Mucosa of rectum (tissue), 2 donors: ENCODE results near the gene SLC36A2.
A peak's percentile ranks its signal among the peaks of the same experiment; 100 is the strongest.
"Not testable (repeated sequence)": the region's sequence is repeated elsewhere in the genome, so short reads cannot be mapped to it uniquely, and the experiment has no call there.

Experiments
- H3K27ac ChIP-seq, 2 donors: one replicate each; pipeline ENCODE4 v1.7.0; 2013; ENCODE audit warnings: inconsistent platforms in 2 of 2, low read depth in 2 of 2, low read length in 2 of 2
- H3K27me3 ChIP-seq, 2 donors: one replicate each; pipeline ENCODE4 v1.7.0; 2013; ENCODE audit warnings: low read length in 2 of 2; ENCODE audit not compliant: control insufficient read depth in 2 of 2, insufficient read depth in 2 of 2
- H3K36me3 ChIP-seq, 2 donors: one replicate each; pipeline ENCODE4 v1.7.0; 2013; ENCODE audit warnings: low read length in 2 of 2; ENCODE audit not compliant: control insufficient read depth in 2 of 2, insufficient read depth in 2 of 2
- H3K4me1 ChIP-seq, 2 donors: one replicate each; pipeline ENCODE4 v1.7.0; 2013; ENCODE audit warnings: low read length in 2 of 2, mild to moderate bottlenecking in 1 of 2; ENCODE audit not compliant: control insufficient read depth in 2 of 2, insufficient read depth in 2 of 2
- H3K4me3 ChIP-seq, 2 donors: one replicate each; pipeline ENCODE4 v1.7.0; 2013; ENCODE audit warnings: low read length in 2 of 2
- H3K9ac ChIP-seq, 2 donors: one replicate each; pipeline ENCODE4 v1.7.0; 2013; ENCODE audit warnings: low read length in 2 of 2, low read depth in 1 of 2, mild to moderate bottlenecking in 1 of 2
- H3K9me3 ChIP-seq, 2 donors: one replicate each; pipeline ENCODE4 v1.7.0; 2013; ENCODE audit warnings: low read length in 2 of 2; ENCODE audit not compliant: control insufficient read depth in 2 of 2
- donor health status: healthy.
- donor health status: Normal muscosa, but diverticular disease.

Gene SLC36A2

DNA sequence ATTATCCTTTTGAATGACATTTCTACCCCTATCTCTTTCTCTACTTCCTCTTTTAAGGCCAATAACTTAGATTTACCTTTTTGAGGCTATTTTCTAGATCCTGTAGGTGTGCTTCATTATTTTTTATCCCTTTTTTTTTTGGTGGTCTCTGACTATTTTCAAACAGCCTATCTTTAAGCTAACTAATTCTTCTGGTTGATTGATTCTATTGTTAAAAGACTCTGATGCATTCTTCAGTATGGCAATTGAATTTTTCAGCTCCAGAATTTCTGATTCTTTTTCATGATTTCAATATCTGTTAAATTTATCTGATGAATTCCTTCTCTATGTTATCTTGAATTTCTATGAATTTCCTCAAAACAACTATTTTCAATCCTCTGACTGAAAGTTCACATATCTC is 36.4 kb downstream of the SLC36A2 start:
- Histone ChIP-seq H3K9ac (no peak overlapping the region), H3K36me3 (no peaks in the 10 kb centered on the region), H3K9me3 (peaks cover 0 to 2% of the 10 kb centered on the region in 2 donors), H3K4me1 (no peaks in the 10 kb centered on the region), H3K27me3 (no peaks in the 10 kb centered on the region), H3K27ac (no peak overlapping the region), H3K4me3 (no peak overlapping the region)

DNA sequence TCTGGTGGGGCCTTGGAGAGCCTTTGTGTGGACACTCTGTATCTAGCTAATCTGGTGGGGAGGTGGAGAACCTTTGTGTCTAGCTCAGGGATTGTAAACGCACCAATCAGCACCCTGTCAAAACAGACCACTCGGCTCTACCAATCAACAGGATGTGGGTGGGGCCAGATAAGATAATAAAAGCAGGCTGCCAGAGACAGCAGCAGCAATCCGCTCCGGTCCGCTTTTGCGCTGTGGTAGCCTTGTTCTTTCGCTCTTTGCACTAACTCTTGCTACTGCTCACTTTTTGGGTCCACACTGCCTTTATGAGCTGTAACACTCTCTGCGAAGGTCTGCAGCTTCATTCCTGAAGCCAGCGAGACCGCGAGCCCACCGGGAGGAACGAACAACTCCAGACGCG is 37.5 kb downstream of the SLC36A2 start:
- H3K9me3 ChIP-seq, H3K27me3 ChIP-seq, H3K27ac ChIP-seq, H3K36me3 ChIP-seq, H3K9ac ChIP-seq, H3K4me1 ChIP-seq, H3K4me3 ChIP-seq: not testable (repeated sequence)

DNA sequence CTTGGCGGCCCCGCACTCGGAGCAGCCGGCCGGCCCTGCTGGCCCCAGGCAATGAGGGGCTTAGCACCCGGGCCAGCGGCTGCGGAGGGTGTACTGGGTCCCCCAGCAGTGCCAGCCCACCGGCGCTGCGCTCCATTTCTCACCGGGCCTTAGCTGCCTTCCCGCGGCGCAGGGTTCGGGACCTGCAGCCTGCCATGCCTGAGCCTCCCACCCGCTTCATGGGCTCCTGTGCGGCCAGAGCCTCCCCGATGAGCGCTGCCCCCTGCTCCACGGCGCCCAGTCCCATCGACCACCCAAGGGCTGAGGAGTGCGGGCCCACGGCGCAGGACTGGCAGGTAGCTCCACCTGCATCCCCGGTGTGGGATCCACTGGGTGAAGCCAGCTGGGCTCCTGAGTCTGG is 38.1 kb downstream of the SLC36A2 start:
- not testable (repeated sequence) for H3K9me3 ChIP-seq, H3K27ac ChIP-seq, H3K4me1 ChIP-seq, H3K9ac ChIP-seq, H3K27me3 ChIP-seq, H3K36me3 ChIP-seq, H3K4me3 ChIP-seq

DNA sequence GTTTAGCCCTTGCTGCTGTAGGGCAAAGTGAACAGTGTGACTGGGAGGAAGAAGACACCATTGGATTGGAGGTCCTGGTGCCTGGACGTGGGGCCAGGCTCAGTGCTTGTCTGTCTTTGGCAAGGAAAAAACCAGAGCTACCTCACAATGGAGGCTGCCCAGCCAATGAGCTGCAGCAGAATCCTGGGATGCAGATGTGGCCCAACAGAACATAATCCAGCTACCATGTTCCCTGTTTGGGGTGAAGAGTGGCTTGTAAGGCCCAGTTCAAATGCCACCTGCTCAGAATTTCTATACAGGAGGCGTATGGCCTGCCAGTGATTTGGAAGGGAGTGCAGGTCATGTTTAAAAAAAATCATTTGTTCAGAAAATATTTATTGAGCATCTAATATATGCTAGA is 43.7 kb downstream of the SLC36A2 start, which contains the start of gene SLC36A3:
Gene SLC36A3, minus strand, starts transcription at position 101 of the 400 bp plus-strand sequence. CDS start 412 bp downstream, outside the sequence.
- Histone ChIP-seq H3K9ac (peak within 1 kb of the TSS in 1 of 2 donors; percentile 24), H3K27me3 (no peaks in the 10 kb centered on the region), H3K36me3 (no peaks in the 10 kb centered on the region), H3K4me3 (no peak within 1 kb of the TSS), H3K27ac (no peak within 1 kb of the TSS), H3K4me1 (no peaks in the 10 kb centered on the region), H3K9me3 (no peaks in the 10 kb centered on the region)

DNA sequence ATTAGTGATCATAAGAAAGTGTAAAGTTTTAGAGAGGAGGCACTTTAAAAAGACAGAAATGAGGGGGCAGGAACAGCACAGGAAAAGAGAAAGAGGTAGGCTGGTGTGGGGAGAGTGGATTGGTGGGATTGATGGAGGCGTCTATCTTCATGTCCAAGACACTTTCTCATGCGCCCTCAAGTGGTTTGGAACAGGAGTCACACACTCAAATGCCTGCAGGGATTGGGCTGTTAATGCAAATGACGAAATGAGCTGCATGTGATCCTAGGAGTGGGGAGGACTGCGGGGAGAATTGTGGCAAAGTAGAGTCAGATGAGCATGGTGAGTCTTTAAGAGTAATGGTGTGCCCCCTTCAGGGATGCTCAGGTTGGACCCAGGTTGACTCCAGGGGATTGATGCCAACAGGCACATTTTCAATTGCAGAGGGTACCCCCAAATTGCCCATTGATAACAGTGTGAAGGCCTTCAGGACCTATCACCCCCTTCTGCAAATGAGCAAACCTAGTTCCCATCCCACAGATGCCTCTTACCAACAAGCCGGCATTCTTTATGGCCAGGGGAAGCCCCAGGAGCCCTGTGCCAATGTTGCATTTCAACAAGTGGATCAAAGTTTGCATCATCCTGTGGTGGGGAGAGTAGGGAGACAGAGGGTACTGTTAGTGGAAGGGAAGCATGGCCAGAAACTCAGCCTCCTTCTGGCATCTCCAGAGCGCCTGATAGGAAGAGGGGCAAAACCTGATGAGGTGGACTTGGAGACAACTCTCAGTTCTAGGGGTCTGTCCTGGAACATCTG is 49.1 kb downstream of the SLC36A2 start:
- H3K27ac ChIP-seq, result no peak overlapping the region
- H3K9ac ChIP-seq, result no peak overlapping the region
- no peaks in the 10 kb centered on the region for H3K4me1 ChIP-seq
- no peaks in the 10 kb centered on the region for H3K36me3 ChIP-seq
- H3K4me3 ChIP-seq, result no peak overlapping the region
- H3K27me3 ChIP-seq, result peaks cover 0 to 4% of the 10 kb centered on the region in 2 donors
- H3K9me3 ChIP-seq, result no peaks in the 10 kb centered on the region

DNA sequence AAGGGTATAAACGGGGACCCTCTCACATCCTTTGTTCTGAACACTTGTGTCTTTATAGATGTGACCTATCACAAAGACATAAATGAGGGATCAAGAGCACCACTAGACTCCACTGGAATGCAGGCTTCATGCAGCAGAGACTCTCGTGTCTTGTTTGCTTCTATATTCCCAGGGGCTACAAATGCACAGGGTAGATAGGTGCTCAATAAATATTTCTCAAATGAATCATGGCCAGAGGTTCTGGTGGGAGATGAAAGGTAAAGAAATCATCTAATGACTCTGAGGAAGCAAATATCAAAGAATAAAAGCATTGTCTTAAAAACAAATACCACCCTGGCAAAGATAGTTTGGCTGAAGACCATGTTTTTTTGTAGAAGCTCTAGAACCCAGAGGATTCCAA is 50.4 kb downstream of the SLC36A2 start:
- H3K9me3 ChIP-seq, result no peaks in the 10 kb centered on the region
- H3K9ac ChIP-seq, result no peak overlapping the region
- peaks cover 0 to 4% of the 10 kb centered on the region in 2 donors for H3K27me3 ChIP-seq
- no peaks in the 10 kb centered on the region for H3K36me3 ChIP-seq
- H3K4me1 ChIP-seq, result no peaks in the 10 kb centered on the region
- H3K4me3 ChIP-seq, result no peak overlapping the region
- no peak overlapping the region for H3K27ac ChIP-seq

DNA sequence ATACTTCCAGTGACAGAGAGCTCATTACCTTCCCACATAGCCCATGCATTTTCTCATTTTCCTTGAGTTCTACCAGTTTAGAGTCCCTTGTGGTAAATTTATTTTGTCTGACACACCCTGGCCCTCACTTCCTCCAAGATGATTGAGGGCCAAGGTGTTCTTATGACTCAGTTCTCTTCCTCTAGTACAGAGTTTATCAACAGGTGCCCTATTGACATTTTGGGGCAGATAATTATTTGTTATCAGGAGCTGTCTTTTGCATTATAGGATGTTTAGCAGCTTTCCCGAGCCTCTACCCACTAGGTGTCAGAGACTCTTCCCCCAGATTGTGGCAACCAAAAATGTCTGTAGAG is 50.9 kb downstream of the SLC36A2 start:
- Histone ChIP-seq H3K4me1 (no peaks in the 10 kb centered on the region), H3K36me3 (no peaks in the 10 kb centered on the region), H3K27me3 (peaks cover 0 to 4% of the 10 kb centered on the region in 2 donors), H3K9ac (no peak overlapping the region), H3K9me3 (no peaks in the 10 kb centered on the region), H3K27ac (no peak overlapping the region), H3K4me3 (no peak overlapping the region)

DNA sequence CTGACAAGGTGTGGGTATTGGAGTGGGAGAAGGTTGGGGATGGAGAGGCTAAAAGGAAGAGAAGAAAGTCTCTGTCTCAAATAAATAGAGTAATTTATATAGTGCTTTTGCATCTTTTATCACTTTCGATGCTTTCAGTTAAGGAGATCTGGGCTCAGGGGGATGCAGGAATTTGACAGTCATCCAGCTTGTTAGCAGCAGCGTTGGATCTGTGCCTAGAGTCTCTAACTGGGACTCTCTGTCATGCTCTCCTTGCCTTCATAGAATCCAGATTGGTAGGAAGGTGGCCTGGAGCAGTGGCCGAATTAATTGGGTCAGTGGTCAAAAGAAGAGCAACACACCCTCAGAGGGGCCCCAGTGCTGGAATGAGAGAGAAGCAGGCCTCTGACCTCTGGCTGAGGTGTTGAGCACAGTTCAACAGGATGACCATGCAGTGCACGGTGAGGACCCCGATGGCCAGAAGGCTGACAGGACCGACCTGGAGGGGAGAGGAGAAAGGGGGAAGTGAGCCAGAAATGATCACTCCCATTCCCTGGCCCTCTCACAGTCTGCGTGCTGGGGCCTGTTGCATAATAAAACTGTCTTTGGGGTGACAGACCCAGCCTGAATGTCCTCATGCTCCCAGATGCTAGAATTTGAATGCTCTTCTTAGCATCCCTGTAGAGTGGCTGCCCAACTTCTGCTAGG is 51.4 kb downstream of the SLC36A2 start:
- Histone ChIP-seq H3K4me3 (no peak overlapping the region), H3K27me3 (peaks cover 0 to 4% of the 10 kb centered on the region in 2 donors), H3K9ac (no peak overlapping the region), H3K27ac (no peak overlapping the region), H3K4me1 (no peaks in the 10 kb centered on the region), H3K36me3 (no peaks in the 10 kb centered on the region), H3K9me3 (no peaks in the 10 kb centered on the region)

DNA sequence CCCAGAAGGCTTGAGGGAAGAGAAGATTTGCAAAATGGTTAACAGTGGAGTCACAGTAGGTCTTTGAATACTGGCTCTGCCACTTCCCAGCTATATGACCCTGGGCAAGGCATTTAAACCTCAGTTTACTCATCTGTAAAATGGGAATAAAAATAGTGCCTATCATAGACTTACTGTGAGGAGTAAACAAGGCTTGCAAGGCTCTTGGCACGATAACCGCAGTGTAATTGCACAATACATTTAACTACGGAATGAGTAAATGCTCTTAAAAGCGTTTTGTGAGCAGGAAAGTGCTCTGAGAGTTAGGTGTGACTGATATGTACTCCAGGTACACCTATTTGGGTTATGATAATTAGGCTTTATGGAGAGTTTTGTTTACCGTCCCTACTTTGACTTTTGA is 52.2 kb downstream of the SLC36A2 start:
- no peaks in the 10 kb centered on the region for H3K4me1 ChIP-seq
- no peak overlapping the region for H3K27ac ChIP-seq
- H3K9ac ChIP-seq, result no peak overlapping the region
- H3K4me3 ChIP-seq, result no peak overlapping the region
- H3K9me3 ChIP-seq, result no peaks in the 10 kb centered on the region
- peaks cover 0 to 4% of the 10 kb centered on the region in 2 donors for H3K27me3 ChIP-seq
- H3K36me3 ChIP-seq, result no peaks in the 10 kb centered on the region

DNA sequence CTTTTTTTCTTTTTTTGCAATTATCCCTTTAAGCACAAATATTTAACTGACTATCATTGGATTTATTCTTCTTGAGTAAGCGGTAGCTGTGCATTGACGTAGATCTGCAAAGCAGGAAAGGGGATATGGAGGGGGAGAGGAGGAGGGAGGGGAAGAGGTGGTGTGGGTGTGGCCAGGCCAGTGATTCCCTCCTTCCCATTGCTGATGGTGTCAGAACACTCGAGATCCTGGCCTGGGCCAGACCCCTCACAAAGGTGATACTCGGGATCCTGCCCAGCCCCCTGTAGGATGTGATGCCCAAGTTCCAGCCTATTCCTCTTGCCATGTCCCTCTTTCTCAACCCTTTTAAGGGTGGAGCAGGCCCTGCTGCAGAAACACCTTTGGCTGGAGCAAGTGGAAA is 53.7 kb downstream of the SLC36A2 start:
- Histone ChIP-seq H3K4me1 (no peaks in the 10 kb centered on the region), H3K4me3 (no peak overlapping the region), H3K27ac (no peak overlapping the region), H3K36me3 (no peaks in the 10 kb centered on the region), H3K9me3 (no peaks in the 10 kb centered on the region), H3K9ac (no peak overlapping the region), H3K27me3 (peaks cover 0 to 4% of the 10 kb centered on the region in 2 donors)
